HT-29 (cell line): ENCODE data around the gene DCLRE1C. TPM values are rescaled to one million over a fixed set of nuclear protein-coding genes. Genes with fewer than 3 reads are reported as not detected.
"Not testable (repeated sequence)": the region's sequence is repeated elsewhere in the genome, so short reads cannot be mapped to it uniquely, and the experiment has no call there.

Experiments used
- DNase-seq: peaks from one replicate; pipeline ENCODE4 v3.0.0-alpha.2; 2015; ENCODE audit warnings: low spot score
- total RNA-seq: library from RNA; depleted of rRNA; stranded (reverse); fragments of >200 nt; shearing (Covaris generic); gene quantifications from 2 replicates; pipeline ENCODE4 v1.2.3, GENCODE V29; 2014

Gene DCLRE1C
- total RNA-seq, 1 experiment from 2014 or later = 8.6 TPM

GRCh38 chr10:14945108-14945507 is 8.8 kb downstream of the DCLRE1C start:
- DNase-seq = no peak

DNA sequence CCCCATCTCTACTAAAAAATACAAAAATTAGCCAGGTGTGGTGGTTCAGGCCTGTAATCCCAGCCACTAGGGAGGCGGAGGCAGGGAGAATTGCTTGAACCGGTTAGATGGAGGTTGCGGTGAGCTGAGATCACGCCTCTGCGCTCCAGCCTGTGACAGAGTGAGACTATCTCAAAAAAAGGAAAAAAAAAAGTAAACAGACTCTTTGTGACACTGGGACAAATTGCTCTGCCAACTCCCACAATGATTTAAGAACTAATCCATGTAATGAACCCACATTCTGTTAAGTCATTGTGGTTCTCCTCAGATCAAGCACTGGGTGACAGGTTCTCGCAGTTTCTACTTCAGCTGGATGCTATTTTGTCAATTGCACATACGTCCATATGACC is 11.0 kb downstream of the DCLRE1C start:
- not testable (repeated sequence) for DNase-seq

DNA sequence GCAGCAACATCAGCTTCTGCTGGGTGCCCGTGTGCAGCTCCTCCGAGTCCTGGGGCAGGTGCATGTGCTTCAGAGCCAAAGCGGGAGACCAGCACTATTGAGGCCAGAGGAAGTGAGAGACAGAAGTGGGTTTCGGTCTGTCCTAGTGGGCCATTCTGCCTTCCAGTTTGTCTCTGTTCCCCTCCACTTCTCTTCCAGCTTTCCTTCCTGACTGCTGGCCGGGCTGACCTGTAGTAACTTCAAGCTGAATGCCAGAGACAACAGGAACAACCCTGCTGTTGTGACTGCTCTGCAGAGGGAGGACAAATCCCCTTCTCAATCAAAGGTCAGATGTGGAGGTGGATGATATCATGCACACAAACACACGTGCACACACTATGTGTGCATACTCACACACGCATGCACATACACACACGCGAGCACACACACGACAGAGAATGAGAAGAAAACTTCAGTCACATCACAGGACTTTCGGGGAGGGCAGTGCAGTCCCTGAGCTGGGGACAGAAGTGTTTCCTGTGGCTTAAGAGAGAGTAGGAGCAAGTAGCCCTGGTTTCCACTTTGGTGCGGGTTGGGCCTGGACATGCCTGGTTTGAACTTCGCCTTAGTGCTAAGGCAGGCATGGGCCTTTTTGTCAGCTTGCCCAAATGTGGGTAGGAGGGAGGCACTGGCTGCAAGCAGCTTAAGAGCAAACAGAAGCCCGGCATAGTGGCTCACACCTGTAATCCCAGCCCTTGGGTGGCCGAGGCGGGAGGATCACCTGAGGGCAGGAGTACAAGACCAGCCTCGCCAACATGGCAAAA is 11.5 kb downstream of the DCLRE1C start:
- not testable (repeated sequence) for DNase-seq

- not testable (repeated sequence) for DNase-seq
These were observed 14.9 kb downstream of the DCLRE1C start for GRCh38 chr10:14938971-14939370.

DNA sequence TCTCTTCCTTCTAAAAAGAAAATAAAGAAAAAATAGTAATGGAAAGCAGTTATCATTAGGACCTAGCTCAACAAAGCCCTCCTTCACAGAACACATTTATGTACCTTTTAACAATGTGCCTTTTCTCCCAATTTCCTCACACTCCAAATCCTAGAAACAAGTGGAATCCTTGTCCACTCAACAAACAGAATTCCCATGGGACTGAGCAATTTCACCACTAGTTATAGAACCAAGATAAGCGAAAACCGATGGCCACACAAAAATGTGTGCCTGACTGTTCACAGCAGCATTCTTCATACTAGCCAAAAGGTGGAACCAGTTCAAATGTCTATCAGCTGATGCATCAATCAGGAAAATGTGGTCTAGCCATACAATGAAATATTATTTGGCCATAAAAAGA is 17.3 kb downstream of the DCLRE1C start:
- DNase-seq = no peak

GRCh38 chr10:14930610-14931009 is 23.3 kb downstream of the DCLRE1C start:
- DNase-seq = no peak

- DNase-seq = no peak
These were observed 27.0 kb downstream of the DCLRE1C start for GRCh38 chr10:14926722-14927416.

GRCh38 chr10:14926061-14926470 is 27.8 kb downstream of the DCLRE1C start:
- DNase-seq = no peak

- DNase-seq = no peak
These were observed 28.6 kb downstream of the DCLRE1C start for GRCh38 chr10:14925268-14925667.

DNA sequence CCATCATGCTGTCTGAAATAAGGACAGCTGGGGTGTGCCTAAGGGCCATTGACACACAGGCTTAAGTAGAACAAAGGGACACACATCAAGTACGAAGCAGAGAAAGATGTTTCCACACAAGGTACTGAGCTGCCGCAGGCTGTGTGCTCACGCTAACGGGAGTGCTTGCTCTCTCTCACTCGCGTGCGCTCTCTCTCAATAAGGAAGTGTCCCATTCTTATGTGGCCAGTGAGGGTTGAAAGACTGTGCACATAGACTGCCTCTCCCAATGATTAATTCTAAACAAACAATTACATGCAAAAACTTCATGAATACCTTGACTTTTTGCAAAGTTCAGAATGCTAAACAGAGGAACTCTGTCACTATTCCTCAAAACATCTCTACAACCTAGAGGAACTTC is 29.9 kb downstream of the DCLRE1C start:
- DNase-seq = no peak

DNA sequence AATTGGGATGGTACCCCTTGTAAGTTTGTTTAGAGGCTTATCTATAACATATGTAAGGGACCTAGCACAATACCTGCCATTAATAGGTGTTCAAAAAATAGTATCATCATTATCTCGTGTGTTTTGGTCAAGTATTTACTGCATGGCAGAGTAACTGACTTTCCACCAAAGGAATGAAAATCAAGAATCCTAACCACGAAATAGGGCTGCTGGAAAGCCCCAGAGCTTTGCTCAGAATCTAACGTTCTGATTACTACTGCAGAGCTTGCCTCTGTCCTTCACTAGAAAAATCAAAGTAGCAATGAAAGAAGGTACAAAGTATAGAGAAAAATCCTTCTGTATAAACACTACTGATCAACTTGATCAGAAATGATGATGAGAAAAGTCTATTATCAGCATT is 34.9 kb downstream of the DCLRE1C start:
- no peak for DNase-seq

GRCh38 chr10:14917827-14918226 is 36.1 kb downstream of the DCLRE1C start:
- no peak for DNase-seq

DNA sequence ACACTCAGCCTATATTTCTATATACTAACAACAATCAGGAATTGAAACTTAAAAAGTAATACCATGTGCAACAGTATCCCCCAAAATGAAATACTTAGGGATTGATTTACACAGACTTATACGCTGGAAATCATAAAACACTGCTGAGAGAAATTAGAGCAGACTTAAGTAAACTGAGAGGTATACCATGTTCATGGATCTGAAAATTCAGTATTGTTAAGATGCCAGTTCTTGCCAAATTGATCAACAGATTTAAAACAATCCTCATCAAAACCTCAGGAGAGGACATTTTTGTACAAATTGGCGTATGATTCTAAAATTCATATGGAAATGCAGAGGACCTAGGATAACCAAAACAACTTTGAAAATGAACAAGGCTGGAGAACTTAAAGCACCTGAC is 37.3 kb downstream of the DCLRE1C start:
- DNase-seq = no peak

DNA sequence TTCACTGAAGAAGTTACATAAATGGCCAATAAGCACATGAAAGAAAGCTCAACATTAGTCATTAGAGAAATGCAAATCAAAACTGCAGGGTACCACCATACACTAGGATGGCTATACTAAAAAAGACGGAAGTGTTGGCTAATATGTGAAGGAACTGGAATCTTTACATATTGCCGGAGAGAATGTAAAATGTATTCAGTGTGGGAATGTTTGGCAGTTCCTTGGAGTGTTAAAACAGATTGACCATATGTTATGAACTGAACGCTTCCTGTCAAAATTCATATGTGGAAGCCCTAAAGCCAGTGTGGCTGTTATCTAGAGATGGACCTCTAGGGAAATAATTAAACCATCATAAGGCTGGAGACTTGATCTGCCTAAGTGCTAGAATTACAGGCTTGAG is 42.1 kb downstream of the DCLRE1C start:
- no peak for DNase-seq

DNA sequence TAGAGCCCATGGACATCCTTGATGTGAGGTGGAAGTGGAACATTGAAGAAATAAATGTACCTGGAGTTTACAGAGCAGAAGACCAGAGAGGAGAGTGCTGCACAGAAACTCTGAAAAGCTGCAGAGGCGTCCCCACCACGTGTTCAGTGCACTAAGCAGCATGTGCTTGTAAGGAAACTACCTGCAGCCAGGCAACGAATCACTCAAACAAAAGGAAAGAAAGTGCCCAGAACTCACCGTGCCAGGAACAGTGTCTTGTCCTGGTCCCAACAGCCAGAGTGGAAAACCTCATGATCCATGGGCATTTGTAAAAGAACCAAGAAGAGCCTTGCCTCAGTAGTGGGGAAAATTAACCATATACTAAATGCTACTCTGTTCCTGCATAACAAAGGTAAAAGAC is 42.9 kb downstream of the DCLRE1C start:
- no peak for DNase-seq

- DNase-seq = no peak
These were observed 44.8 kb downstream of the DCLRE1C start for GRCh38 chr10:14909101-14909500.

DNA sequence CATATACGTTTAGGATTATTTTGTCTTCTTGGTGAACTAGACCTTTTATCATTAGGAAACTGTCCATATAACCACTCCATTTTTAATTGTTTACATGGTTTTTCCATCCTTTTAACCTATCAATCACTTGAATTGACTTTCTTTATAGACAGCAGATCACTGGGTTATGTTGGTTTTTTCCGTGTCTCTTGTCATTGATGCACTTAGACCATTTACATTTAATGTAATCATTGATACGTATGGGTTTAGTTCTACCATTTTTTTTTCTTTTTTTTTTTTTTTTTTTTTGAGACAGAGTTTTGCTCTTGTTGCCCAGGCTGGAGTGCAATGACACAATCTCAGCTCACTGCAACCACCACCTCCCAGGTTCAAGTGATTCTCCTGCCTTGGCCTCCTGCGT is 46.3 kb downstream of the DCLRE1C start:
- not testable (repeated sequence) for DNase-seq

GRCh38 chr10:14906765-14907164 is 47.1 kb downstream of the DCLRE1C start:
- no peak for DNase-seq

DNA sequence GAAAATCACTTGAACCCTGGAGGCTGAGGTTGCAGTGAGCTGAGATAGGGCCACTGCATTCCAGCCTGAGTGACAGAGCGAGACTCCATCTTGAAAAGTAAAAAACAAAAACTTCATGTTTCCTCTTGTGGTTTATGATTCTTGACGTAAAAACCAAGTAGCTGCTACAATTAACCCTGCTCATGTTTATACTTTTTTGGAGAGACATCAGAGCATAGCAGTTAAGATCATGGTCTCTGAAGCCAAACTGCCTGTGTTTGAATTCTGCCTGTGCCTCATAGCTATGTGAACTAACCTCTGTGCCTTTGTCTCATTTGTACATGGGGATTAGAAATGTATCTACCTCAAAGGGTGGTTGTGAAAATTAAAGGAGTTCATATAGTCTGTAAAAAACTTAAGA is 48.0 kb downstream of the DCLRE1C start:
- no peak for DNase-seq

- DNase-seq = no peak
These were observed 49.0 kb downstream of the DCLRE1C start for GRCh38 chr10:14904864-14905263.

DNA sequence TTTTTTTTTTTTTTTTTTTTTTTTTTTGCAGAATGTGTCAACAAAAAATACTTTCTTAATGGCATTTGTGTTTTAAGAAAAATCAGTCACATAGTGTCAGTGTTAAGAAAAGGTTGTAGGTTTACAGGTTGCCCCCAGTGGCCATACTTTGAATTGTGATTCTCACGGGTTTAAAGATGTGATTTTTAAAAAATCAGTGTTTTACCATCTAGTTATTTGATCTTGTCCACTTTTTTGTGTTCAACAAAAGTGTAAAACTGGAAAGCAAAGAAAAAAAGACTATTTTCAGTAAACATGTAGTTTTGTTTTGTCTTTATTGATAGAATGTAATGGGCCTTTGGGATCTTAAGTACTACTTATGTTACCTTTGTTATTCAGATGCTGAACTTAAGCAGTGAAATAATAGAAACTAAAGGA is 49.6 kb downstream of the DCLRE1C start:
- peak; percentile 37 for DNase-seq

GRCh38 chr10:14891151-14891550 is 62.7 kb downstream of the DCLRE1C start:
- no peak for DNase-seq

- peak; percentile 15 for DNase-seq
These were observed 64.6 kb downstream of the DCLRE1C start for GRCh38 chr10:14889318-14889717.
